ENCODE data around the gene DPPA3.
"Not testable (repeated sequence)": the region's sequence is repeated elsewhere in the genome, so short reads cannot be mapped to it uniquely, and the experiment has no call there.

Gene DPPA3

DNA sequence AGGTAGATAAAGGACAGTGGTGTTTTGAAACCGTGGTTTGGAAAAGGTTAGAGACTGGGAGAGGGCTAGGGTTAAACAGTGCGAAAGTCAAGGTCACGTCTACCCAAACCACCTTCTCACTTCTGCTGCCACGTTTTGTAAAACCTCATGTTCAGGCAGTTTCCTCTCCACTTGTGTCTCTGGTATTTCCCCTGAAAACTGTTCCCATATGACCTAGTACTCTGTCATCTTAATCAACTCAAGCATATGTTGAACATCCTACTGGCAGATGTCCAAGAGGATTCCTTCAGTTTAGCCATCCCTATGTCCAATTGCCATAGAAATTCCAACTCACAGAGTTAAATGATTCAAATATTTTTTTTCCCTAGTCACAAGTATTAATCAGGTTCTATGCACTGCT, 18.5 kb downstream of the DPPA3 start:
- TF ChIP-seq, protein P1, sequence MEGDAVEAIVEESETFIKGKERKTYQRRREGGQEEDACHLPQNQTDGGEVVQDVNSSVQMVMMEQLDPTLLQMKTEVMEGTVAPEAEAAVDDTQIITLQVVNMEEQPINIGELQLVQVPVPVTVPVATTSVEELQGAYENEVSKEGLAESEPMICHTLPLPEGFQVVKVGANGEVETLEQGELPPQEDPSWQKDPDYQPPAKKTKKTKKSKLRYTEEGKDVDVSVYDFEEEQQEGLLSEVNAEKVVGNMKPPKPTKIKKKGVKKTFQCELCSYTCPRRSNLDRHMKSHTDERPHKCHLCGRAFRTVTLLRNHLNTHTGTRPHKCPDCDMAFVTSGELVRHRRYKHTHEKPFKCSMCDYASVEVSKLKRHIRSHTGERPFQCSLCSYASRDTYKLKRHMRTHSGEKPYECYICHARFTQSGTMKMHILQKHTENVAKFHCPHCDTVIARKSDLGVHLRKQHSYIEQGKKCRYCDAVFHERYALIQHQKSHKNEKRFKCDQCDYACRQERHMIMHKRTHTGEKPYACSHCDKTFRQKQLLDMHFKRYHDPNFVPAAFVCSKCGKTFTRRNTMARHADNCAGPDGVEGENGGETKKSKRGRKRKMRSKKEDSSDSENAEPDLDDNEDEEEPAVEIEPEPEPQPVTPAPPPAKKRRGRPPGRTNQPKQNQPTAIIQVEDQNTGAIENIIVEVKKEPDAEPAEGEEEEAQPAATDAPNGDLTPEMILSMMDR (conservative IDR thresholded peaks at IDR 0.05; ENCODE audit: low read depth), result no peak
- ChIA-PET CTCF (no interaction called here), POLR2A (ENCODE audit: low non-redundant PET) (no interaction called here)
- no peak for DNase-seq (ENCODE audit: low spot score)
- H3K27ac ChIP-seq, result no peak overlapping the region

DNA sequence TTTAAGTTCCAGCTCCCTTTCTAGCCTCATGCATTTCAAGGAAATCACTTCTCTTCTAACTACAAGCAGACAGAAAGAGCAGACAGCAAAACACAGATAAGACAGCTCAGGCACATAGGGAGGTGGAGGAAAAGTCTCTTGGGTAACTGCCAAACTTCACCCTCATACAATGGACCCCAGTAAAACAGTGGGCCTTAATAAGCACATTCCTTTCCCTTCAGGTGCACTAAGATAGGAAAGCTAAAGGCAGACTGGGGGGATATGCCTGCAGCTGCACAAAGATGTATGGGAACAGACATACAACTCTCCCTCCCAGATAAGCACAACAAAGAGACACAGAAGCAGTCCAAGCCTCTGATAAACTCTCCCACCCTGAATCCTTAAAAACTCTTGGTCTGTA, 19.8 kb downstream of the DPPA3 start:
- POLR2A ChIA-PET (ENCODE audit: low non-redundant PET); H3K27ac ChIP-seq; DNase-seq (ENCODE audit: low spot score); CTCF ChIA-PET: not testable (repeated sequence)

DNA sequence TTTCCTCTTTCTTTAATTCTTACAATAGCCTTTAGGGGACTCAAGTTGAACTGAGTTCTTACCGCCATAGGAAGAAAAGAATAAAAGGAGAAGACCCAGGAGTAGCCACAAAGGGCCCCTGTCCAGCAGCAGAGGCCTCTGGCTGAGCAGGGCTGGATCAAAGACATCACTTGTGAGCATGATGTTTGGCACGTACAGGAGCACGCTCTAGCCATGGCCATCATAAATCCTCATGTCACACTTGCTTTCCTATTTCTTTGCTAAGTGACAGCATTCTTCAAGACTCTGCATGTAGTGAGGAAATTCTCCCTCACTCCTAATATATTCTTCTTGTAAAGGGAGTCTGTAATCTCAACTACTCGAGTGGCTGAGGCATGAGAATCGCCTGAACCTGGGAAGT, 20.3 kb downstream of the DPPA3 start:
- DNase-seq (ENCODE audit: low spot score), result no peak
- TF ChIP-seq, protein P1 (conservative IDR thresholded peaks at IDR 0.05; ENCODE audit: low read depth), result no peak
- ChIA-PET POLR2A (ENCODE audit: low non-redundant PET) (no interaction called here), CTCF (no interaction called here)
- no peak overlapping the region for H3K27ac ChIP-seq

DNA sequence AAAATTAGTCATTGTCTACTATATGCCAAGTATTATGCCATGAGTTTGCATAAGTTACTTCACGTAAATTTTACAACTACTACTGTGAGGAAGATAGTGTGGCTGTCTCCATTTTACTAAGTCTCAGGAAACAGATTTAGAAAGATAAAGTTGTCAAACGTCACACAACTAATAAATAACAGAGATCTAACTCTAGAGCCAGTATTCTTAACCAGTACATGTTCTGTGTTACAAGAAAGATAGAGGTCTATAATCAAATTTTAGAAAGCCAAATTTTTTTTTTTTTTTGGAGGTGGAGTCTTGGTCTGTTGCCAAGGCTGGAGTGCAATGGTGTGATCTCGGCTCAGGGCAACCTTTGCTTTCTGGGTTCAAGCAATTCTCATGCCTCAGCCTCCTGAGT, 21.8 kb downstream of the DPPA3 start:
- POLR2A ChIA-PET (ENCODE audit: low non-redundant PET), result no interaction called here
- CTCF ChIA-PET, result no interaction called here
- TF ChIP-seq, protein P1 (conservative IDR thresholded peaks at IDR 0.05; ENCODE audit: low read depth), result no peak
- no peak for DNase-seq (ENCODE audit: low spot score)
- H3K27ac ChIP-seq, result no peak overlapping the region

DNA sequence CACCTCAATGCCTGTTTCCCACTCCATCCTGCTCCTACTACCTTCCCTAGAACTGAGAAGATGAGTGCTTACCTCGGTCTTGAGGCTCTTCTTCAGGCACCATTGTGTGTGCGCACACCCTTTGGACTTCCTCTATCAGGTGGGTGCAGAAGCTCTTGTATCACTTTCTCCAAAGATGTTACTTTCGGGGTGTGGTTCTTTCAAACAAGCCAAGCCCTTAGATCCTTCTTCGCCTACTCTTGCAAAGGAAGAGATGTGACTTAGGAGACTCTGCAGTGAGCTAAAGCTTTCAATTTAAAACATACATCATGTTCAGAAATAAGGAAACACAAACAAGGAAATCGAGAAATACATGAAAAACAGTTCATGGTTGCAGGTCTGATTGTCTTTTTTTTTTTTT, 36.0 kb downstream of the DPPA3 start, which contains the start of gene CLEC4C:
CLEC4C (minus strand) TSS at position 130 of the 400 bp plus-strand sequence; CDS start at position 103, 27 bp downstream.
- no peak for DNase-seq (ENCODE audit: low spot score)
- CTCF ChIA-PET, result interaction anchor here (0.6 kb wide), 1 partner anchor 243 kb away, joined by 3 read pairs; no protein-coding TSS in a partner anchor
- TF ChIP-seq, protein P1 (conservative IDR thresholded peaks at IDR 0.05; ENCODE audit: low read depth), result no peak
- H3K27ac ChIP-seq, result no peak within 1 kb of the TSS
- POLR2A ChIA-PET (ENCODE audit: low non-redundant PET), result no interaction called here

DNA sequence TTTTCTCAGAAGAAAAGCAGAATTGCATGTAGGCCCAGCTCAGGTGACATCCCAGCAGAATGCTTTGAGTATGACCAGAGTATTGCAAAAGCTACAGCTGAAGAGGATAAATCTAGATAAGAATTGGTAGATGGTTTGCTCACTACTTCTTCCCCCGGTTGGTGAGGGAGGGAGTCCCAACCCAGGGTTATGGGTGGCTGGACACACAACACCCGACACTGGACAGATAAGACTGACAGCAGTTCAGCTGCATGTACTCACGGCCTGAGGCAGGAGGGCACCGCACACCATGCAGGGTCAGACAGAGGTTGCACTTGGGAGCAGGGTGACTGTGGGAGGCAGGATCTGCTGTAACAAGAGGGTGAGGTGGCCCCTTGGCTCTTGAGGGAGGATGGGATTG, 37.6 kb downstream of the DPPA3 start:
- ChIA-PET POLR2A (ENCODE audit: low non-redundant PET) (no interaction called here), CTCF (interaction anchor here (0.6 kb wide), 3 partner anchors 159 to 1412 kb away, joined by 3 to 4 read pairs (median 3); no protein-coding TSS in a partner anchor)
- TF ChIP-seq, protein P1 (conservative IDR thresholded peaks at IDR 0.05; ENCODE audit: low read depth), result no peak
- no peak overlapping the region for H3K27ac ChIP-seq
- DNase-seq (ENCODE audit: low spot score), result no peak

DNA sequence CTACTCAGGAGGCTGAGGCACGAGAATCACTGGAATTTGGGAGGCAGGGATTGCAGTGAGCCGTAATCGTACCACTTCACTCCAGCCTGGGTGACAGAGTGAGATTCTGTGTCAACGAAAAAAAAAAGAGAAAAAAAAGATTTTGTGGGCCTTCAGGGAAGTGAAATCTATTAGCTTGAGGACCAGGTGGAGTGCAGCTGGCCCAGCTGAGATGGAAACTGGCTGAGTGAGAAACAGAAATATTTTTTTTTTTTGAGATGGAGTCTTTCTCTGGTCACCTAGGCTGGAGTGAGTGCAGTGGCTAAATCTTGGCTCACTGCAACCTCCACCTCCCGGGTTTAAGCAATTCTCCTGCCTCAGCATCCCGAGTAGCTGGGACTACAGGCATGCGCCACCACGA, 38.2 kb downstream of the DPPA3 start:
- ChIA-PET CTCF (no interaction called here), POLR2A (ENCODE audit: low non-redundant PET) (no interaction called here)
- TF ChIP-seq, protein P1 (conservative IDR thresholded peaks at IDR 0.05; ENCODE audit: low read depth), result no peak
- no peak for DNase-seq (ENCODE audit: low spot score)
- no peak overlapping the region for H3K27ac ChIP-seq
